GM12865 (cell line): Measurements from ENCODE around the gene ARNT2.
"Not testable (repeated sequence)": the region's sequence is repeated elsewhere in the genome, so short reads cannot be mapped to it uniquely, and the experiment has no call there.

Experiments used
- DNase-seq: peaks from one replicate; pipeline ENCODE4 v3.0.0; 2010; ENCODE audit warnings: low read depth
- H3K4me3 ChIP-seq: 2 replicates; pipeline ENCODE4 v1.5.1; 2011; ENCODE audit warnings: mild to moderate bottlenecking, low read depth, low read length, control low read depth
- TF ChIP-seq, protein P1 (sequence below): IDR thresholded peaks from 2 replicates; pipeline ENCODE4 v1.5.1; 2011; ENCODE audit warnings: low read length, control low read depth, low read depth, inconsistent platforms; ENCODE audit not compliant: insufficient read depth; ENCODE audit errors: missing control alignments

ARNT2 gene

DNA sequence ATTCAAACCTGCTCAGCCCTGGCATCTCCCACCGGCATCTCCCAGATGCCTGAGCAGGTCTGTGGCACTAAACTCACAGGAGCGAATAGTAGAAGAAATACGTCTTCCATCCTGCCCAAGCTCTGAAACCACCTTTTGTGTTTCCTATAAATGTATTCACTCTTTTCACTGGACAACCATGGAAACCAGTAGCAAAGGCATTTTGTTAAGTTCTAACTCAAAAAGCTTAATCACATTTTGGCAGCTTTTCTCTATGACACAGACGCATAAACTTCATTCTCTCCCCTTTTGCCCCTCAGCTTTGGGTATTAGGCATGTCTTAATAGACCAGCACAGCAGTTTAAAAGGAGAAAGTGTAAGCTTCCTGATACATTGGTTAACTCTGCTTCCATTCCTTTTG lies 24.5 kb upstream of the ARNT2 start:
- no peak for DNase-seq
- H3K4me3 ChIP-seq = no peak overlapping the region
- TF ChIP-seq, protein P1, sequence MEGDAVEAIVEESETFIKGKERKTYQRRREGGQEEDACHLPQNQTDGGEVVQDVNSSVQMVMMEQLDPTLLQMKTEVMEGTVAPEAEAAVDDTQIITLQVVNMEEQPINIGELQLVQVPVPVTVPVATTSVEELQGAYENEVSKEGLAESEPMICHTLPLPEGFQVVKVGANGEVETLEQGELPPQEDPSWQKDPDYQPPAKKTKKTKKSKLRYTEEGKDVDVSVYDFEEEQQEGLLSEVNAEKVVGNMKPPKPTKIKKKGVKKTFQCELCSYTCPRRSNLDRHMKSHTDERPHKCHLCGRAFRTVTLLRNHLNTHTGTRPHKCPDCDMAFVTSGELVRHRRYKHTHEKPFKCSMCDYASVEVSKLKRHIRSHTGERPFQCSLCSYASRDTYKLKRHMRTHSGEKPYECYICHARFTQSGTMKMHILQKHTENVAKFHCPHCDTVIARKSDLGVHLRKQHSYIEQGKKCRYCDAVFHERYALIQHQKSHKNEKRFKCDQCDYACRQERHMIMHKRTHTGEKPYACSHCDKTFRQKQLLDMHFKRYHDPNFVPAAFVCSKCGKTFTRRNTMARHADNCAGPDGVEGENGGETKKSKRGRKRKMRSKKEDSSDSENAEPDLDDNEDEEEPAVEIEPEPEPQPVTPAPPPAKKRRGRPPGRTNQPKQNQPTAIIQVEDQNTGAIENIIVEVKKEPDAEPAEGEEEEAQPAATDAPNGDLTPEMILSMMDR = no peak

DNA sequence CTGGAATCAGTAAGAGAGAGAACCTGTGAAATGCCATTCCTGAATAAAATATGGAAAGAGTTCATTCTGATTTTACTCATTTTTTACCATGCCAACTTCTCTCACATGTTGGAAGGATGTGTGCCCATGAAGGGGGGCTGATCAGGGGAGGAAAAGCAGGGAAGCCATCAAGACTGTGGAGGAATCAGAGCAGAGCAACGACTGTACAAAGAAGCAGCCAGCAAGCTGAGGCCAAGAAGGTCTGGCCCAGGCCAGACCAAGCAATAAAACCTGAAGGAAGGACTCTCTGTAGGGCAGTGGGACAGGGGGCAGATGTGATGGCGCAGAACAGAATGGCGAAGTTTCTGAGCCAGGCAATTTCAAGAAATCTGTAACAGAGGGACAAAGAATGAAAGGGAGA lies 24.0 kb upstream of the ARNT2 start:
- TF ChIP-seq, protein P1 = no peak
- DNase-seq = no peak
- H3K4me3 ChIP-seq = no peak overlapping the region

DNA sequence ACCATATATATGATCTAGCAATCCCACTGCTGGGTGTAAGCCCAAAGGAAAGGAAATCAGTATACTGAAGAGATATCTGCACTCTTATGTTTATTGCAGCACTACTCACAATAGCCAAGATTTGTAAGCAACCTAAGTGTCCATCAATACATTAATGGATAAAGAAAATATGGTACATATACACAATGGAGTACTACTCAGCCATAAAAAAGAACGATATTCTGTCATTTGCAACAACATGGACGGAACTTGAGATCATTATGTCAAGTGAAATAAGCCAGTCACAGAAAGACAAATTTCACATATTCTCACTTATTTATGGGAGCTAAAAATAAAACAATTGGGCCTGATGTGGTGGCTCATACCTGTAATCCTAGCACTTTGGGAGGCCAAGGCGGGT lies 21.9 kb upstream of the ARNT2 start:
- H3K4me3 ChIP-seq = no peak overlapping the region
- DNase-seq = no peak
- TF ChIP-seq, protein P1 = no peak

DNA sequence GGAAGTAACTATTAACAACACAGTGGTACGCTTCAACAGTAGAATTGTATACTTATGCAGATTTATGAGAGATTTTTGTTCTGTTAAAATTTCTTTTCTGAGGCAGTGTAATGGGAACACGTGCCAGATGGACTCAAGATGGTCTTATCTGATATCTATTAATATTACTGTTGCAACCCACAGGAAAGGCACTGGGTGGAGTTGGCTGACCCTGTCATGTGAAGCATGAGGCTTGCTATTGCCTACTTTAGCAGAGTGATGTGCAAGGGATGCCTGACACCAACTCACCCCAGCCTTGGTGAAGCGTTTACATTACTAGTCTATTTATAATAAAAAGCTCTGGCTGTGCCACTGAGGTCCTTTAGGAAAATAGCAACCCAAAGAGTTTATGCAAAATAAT lies 19.8 kb upstream of the ARNT2 start:
- no peak overlapping the region for H3K4me3 ChIP-seq
- no peak for DNase-seq
- TF ChIP-seq, protein P1 = no peak

DNA sequence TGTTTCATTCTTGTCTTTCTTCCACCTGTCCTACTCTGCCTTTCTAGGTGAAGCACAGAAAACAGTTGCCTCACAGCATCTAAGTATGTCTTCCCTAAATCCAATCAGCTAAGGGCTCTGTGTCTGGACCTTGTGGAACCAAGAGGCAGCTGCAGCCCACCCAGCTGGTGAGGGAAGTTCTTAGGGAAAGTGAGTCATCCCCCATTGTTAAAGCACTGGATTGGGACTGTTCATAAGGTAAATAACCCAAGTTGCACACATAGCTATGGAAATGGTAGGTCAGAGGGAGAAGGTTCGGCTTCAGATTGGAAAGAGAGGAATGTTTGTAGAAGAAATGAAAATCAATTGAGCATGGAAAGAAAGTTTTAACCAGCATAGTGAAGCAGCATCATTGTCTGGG lies 18.0 kb upstream of the ARNT2 start:
- TF ChIP-seq, protein P1 = no peak
- DNase-seq = no peak
- no peak overlapping the region for H3K4me3 ChIP-seq

DNA sequence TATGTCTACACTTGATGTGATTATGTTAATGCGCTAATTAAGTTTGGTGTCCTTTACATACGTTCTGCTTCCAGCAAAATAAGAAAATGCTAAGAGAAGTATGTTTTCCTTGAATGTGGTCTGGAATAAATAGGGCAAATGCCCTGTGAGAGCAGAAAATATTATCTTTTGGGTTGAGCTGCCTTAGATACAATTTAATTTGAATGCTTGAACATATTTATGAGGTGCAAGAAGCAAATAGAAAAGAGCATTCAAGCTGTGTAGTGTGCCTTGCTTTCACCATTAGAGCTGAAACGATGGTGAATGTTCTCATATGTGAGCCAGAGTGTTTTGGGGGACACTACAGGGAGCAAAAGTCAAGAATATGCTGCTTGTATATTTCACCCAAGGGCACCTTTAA lies 15.9 kb upstream of the ARNT2 start:
- no peak overlapping the region for H3K4me3 ChIP-seq
- TF ChIP-seq, protein P1 = no peak
- no peak for DNase-seq

DNA sequence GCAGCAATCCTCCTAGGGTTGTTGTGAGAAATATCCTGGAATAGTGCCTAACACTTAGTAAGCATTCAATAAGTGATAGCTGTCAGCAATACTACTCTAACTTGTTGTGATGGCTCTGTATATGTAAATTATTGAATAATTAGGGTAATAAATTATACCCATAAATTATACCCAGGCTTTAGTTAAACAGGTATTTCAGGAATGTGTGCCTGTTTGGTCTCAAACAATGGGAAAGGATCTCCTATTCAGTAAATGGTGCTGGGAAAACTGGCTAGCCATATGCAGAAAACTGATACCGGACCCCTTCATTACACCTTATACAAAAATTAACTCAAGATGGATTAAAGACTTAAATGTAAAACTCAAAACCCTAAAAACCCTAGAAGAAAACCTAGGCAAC lies 14.8 kb upstream of the ARNT2 start:
- no peak overlapping the region for H3K4me3 ChIP-seq
- TF ChIP-seq, protein P1 = no peak
- DNase-seq = no peak

DNA sequence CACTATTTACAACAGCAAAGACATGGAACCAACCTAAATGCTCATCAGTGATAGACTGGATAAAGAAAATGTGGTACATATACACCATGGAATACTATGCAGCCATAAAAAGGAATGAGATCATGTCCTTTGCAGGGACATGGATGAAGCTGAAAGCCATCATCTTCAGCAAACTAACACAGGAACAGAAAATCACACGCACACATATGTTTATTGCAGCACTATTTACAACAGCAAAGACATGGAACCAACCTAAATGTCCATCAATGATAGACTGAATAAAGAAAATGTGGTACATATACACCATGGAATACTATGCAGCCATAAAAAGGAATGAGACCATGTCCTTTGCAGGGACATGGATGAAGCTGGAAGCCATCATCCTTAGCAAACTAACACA lies 13.2 kb upstream of the ARNT2 start:
- not testable (repeated sequence) for H3K4me3 ChIP-seq, DNase-seq
